Gastrocnemius medialis (tissue), 4 donors: ENCODE data around the gene GARIN3. TPM values are rescaled to one million over a fixed set of nuclear protein-coding genes. Genes with fewer than 3 reads are reported as not detected.
"Not testable (repeated sequence)": the region's sequence is repeated elsewhere in the genome, so short reads cannot be mapped to it uniquely, and the experiment has no call there.

Source experiments
- ATAC-seq, 2 donors: fragments of 150-250 bp; one replicate each; pipeline ENCODE4 v1.9.1; 2016
- DNase-seq, 2 donors: peaks; one replicate each; pipeline ENCODE4 v3.0.0-alpha.2; 2019
- H3K27ac ChIP-seq, 4 donors: fragments of 200-600 bp; sonication (generic); 1 replicate in 1 of 4; 2 replicates in 3 of 4; pipeline ENCODE4 v1.5.1; 2016 to 2018; ENCODE audit warnings: mild to moderate bottlenecking in 2 of 4, moderate library complexity in 1 of 4
- H3K27me3 ChIP-seq, 3 donors: fragments of 200-600 bp; sonication (generic) in 2 of 3; 1 replicate in 1 of 3; 2 replicates in 2 of 3; pipeline versions ENCODE4 v1.5.1 to v1.6.0; 2016 to 2019; ENCODE audit warnings: mild to moderate bottlenecking in 1 of 3, moderate library complexity in 1 of 3
- H3K36me3 ChIP-seq, 2 donors: fragments of 200-600 bp; sonication (generic) in 1 of 2; one replicate each; pipeline ENCODE4 v1.5.1; 2017 to 2018
- H3K4me1 ChIP-seq, 2 donors: fragments of 200-600 bp; sonication (generic) in 1 of 2; one replicate each; pipeline ENCODE4 v1.5.1; 2016 to 2017; ENCODE audit warnings: mild to moderate bottlenecking in 2 of 2
- H3K4me3 ChIP-seq, 4 donors: fragments of 200-600 bp; sonication (generic) in 3 of 4; 1 replicate in 1 of 4; 2 replicates in 3 of 4; pipeline ENCODE4 v1.5.1; 2016 to 2019; ENCODE audit warnings: mild to moderate bottlenecking in 2 of 4
- H3K9me3 ChIP-seq, 3 donors: fragments of 200-600 bp; sonication (generic) in 2 of 3; 1 replicate in 1 of 3; 2 replicates in 2 of 3; pipeline ENCODE4 v1.5.1; 2016 to 2019
- CTCF ChIP-seq, 5 experiments: fragments of 450-650 bp in 3 of 5; fragments of 200-600 bp in 2 of 5; sonication (generic) in 2 of 5; IDR thresholded peaks in 4 of 5; conservative IDR thresholded peaks in 1 of 5; 1 replicate in 4 of 5; 2 replicates in 1 of 5; pipeline ENCODE4 v1.5.1; 2016 to 2019; ENCODE audit warnings: antibody characterized with exemption in 5 of 5, mild to moderate bottlenecking in 3 of 5, moderate library complexity in 3 of 5
- POLR2A ChIP-seq, 2 donors: fragments of 450-650 bp; IDR thresholded peaks; one replicate each; pipeline ENCODE4 v1.6.1; 2017; ENCODE audit warnings: antibody characterized with exemption in 2 of 2, mild to moderate bottlenecking in 2 of 2, moderate library complexity in 2 of 2
- in situ Hi-C, 4 donors: fragments of 200-750 bp; cut with MboI; loops; one replicate each; pipeline versions ENCODE4 v1.15.0 to v1.8.0; 2017; ENCODE audit warnings: low sequenced_read_pairs in 4 of 4
- intact Hi-C: fragments of 100-400 bp; cut with DNase I; formaldehyde crosslinking; loops from one replicate; pipeline ENCODE4 v1.15.1; 2023; ENCODE audit warnings: low total_unique reads
- total RNA-seq, 4 donors: library from RNA; depleted of rRNA; stranded (reverse); fragments of >200 nt; gene quantifications; one replicate each; pipeline versions ENCODE4 v1.1.0 to v1.2.3, GENCODE V29; 2016

Gene GARIN3
- total RNA-seq, 4 donors from 2014 or later, result not detected

GRCh38 chr5:157213527-157214243 is 47.6 kb upstream of the GARIN3 start:
- in situ Hi-C loops (no loop called here), intact Hi-C loops (no loop called here)
- Histone ChIP-seq H3K9me3 (no peaks in the 10 kb centered on the region), H3K36me3 (no peaks in the 10 kb centered on the region), H3K27ac (no peak overlapping the region), H3K4me1 (no peaks in the 10 kb centered on the region), H3K4me3 (no peak overlapping the region), H3K27me3 (no peaks in the 10 kb centered on the region)
- TF ChIP-seq CTCF (IDR thresholded peaks at IDR 0.05 in 4 of 5, conservative IDR thresholded peaks at IDR 0.05 in 1 of 5), result no peak
- no peak for TF ChIP-seq POLR2A (IDR thresholded peaks at IDR 0.05)
- ATAC-seq, result no peak
- DNase-seq, result no peak

- Histone ChIP-seq H3K27me3 (no peaks in the 10 kb centered on the region), H3K27ac (no peak overlapping the region), H3K4me1 (no peaks in the 10 kb centered on the region), H3K4me3 (no peak overlapping the region), H3K36me3 (no peaks in the 10 kb centered on the region), H3K9me3 (no peaks in the 10 kb centered on the region)
- no peak for ATAC-seq
- intact Hi-C loops, result no loop called here
- in situ Hi-C loops, result no loop called here
- no peak for TF ChIP-seq CTCF (IDR thresholded peaks at IDR 0.05 in 4 of 5, conservative IDR thresholded peaks at IDR 0.05 in 1 of 5)
- TF ChIP-seq POLR2A (IDR thresholded peaks at IDR 0.05), result no peak
- DNase-seq, result no peak
Observed at GRCh38 chr5:157212307-157212706, 46.2 kb upstream of the GARIN3 start.

GRCh38 chr5:157210652-157211051 is 44.6 kb upstream of the GARIN3 start:
- H3K27me3 ChIP-seq, intact Hi-C loops, H3K4me3 ChIP-seq, H3K4me1 ChIP-seq, DNase-seq, ATAC-seq, H3K9me3 ChIP-seq, H3K36me3 ChIP-seq, in situ Hi-C loops, H3K27ac ChIP-seq: not testable (repeated sequence)

- no peak overlapping the region for H3K27ac ChIP-seq
- in situ Hi-C loops (no loop called here), intact Hi-C loops (no loop called here)
- H3K9me3 ChIP-seq, result no peaks in the 10 kb centered on the region
- ATAC-seq, result no peak
- TF ChIP-seq POLR2A (IDR thresholded peaks at IDR 0.05) (no peak), CTCF (IDR thresholded peaks at IDR 0.05 in 4 of 5, conservative IDR thresholded peaks at IDR 0.05 in 1 of 5) (no peak)
- H3K4me3 ChIP-seq, result no peak overlapping the region
- H3K27me3 ChIP-seq, result no peaks in the 10 kb centered on the region
- no peaks in the 10 kb centered on the region for H3K4me1 ChIP-seq
- no peaks in the 10 kb centered on the region for H3K36me3 ChIP-seq
- DNase-seq, result no peak
Observed at GRCh38 chr5:157205708-157206107, 39.6 kb upstream of the GARIN3 start.

- Histone ChIP-seq H3K9me3 (no peaks in the 10 kb centered on the region), H3K27me3 (no peaks in the 10 kb centered on the region), H3K4me1 (no peaks in the 10 kb centered on the region), H3K36me3 (no peaks in the 10 kb centered on the region), H3K4me3 (no peak overlapping the region), H3K27ac (no peak overlapping the region)
- TF ChIP-seq CTCF (IDR thresholded peaks at IDR 0.05 in 4 of 5, conservative IDR thresholded peaks at IDR 0.05 in 1 of 5) (no peak), POLR2A (IDR thresholded peaks at IDR 0.05) (no peak)
- intact Hi-C loops (no loop called here), in situ Hi-C loops (no loop called here)
- ATAC-seq (no peak), DNase-seq (no peak)
Observed at GRCh38 chr5:157204765-157205164, 38.7 kb upstream of the GARIN3 start.
